ENCODE measurements around the gene USP17L24.
"Not testable (repeated sequence)": the region's sequence is repeated elsewhere in the genome, so short reads cannot be mapped to it uniquely, and the experiment has no call there.

Gene USP17L24

GRCh38 chr4:9324865-9325264 is at the start of gene USP17L24:
Gene USP17L24 (plus strand): TSS chr4:9325165. CDS start chr4:9325165, 0 bp downstream.
- DNase-seq = not testable (repeated sequence)

GRCh38 chr4:9324191-9324590 is 774 bp upstream of the USP17L24 start:
- not testable (repeated sequence) for DNase-seq

- not testable (repeated sequence) for DNase-seq
Measured at GRCh38 chr4:9329611-9330010, 4.6 kb downstream of the USP17L24 start, which contains the start of gene USP17L25. Gene USP17L25 (plus strand): TSS chr4:9329911. CDS start chr4:9329911, 0 bp downstream.

- DNase-seq = not testable (repeated sequence)
Measured at GRCh38 chr4:9334358-9334757, 9.4 kb downstream of the USP17L24 start, which contains the start of gene USP17L26. Gene USP17L26 (plus strand): TSS chr4:9334658. CDS start chr4:9334658, 0 bp downstream.

- DNase-seq = not testable (repeated sequence)
Measured at GRCh38 chr4:9339103-9339502, 14.1 kb downstream of the USP17L24 start, which contains the start of gene USP17L5. Gene USP17L5 (plus strand): TSS chr4:9339403. CDS start chr4:9339403, 0 bp downstream.

GRCh38 chr4:9343848-9344247 is 18.9 kb downstream of the USP17L24 start, which contains the start of gene USP17L27:
Gene USP17L27 (plus strand): TSS chr4:9344148. CDS start chr4:9344148, 0 bp downstream.
- not testable (repeated sequence) for DNase-seq

GRCh38 chr4:9348593-9348992 is 23.6 kb downstream of the USP17L24 start, which contains the start of gene USP17L28:
Gene USP17L28 (plus strand): TSS chr4:9348893. CDS start chr4:9348893, 0 bp downstream.
- not testable (repeated sequence) for DNase-seq

- DNase-seq = not testable (repeated sequence)
Measured at GRCh38 chr4:9350866-9351265, 25.9 kb downstream of the USP17L24 start.

GRCh38 chr4:9353338-9353737 is 28.4 kb downstream of the USP17L24 start, which contains the start of gene USP17L29:
Gene USP17L29 (plus strand): TSS chr4:9353638. CDS start chr4:9353638, 0 bp downstream.
- DNase-seq = not testable (repeated sequence)

- not testable (repeated sequence) for DNase-seq
Measured at GRCh38 chr4:9362829-9363228, 37.9 kb downstream of the USP17L24 start, which contains the start of gene USP17L30. Gene USP17L30 (plus strand): TSS chr4:9363129. CDS start chr4:9363129, 0 bp downstream.
